Measurements from ENCODE around the gene CCDC106. TPM values are rescaled to one million over a fixed set of nuclear protein-coding genes. Genes with fewer than 3 reads are reported as not detected.
A peak's percentile ranks its signal among the peaks of the same experiment; 100 is the strongest.

The CCDC106 gene
- total RNA-seq, 1 donor from 2014 or later = 11.1 TPM

DNA sequence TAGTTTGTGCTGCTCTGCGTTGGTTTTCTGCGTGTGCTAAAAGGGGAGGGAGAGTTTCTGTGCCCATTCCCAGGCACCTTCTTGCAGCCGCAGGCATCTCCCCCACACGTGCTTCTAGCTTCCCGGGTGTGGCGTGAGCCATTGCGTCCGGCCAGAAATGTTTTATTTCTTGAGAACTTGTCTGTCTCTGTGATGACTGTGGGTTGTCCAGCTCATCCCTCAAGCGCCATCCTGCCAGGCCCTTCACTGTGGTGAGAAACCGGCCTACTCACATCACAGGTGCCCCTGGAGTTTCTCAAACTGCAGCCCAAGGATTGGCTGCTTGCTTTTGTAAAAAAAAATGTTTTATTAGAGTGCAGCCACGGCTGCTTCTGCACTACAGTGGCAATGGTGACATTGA lies 51.2 kb downstream of the CCDC106 start:
- intact Hi-C loops (cut with DNase I) = no loop called here
- no peak overlapping the region for H3K27ac ChIP-seq
- ATAC-seq (no peak), DNase-seq (no peak)
- no peaks in the 10 kb centered on the region for H3K4me1 ChIP-seq
- H3K36me3 ChIP-seq = peaks cover 38% of the 10 kb centered on the region
- H3K27me3 ChIP-seq = no peaks in the 10 kb centered on the region
- no peaks in the 10 kb centered on the region for H3K9me3 ChIP-seq
- no peak overlapping the region for H3K4me3 ChIP-seq
- TF ChIP-seq, protein P1, sequence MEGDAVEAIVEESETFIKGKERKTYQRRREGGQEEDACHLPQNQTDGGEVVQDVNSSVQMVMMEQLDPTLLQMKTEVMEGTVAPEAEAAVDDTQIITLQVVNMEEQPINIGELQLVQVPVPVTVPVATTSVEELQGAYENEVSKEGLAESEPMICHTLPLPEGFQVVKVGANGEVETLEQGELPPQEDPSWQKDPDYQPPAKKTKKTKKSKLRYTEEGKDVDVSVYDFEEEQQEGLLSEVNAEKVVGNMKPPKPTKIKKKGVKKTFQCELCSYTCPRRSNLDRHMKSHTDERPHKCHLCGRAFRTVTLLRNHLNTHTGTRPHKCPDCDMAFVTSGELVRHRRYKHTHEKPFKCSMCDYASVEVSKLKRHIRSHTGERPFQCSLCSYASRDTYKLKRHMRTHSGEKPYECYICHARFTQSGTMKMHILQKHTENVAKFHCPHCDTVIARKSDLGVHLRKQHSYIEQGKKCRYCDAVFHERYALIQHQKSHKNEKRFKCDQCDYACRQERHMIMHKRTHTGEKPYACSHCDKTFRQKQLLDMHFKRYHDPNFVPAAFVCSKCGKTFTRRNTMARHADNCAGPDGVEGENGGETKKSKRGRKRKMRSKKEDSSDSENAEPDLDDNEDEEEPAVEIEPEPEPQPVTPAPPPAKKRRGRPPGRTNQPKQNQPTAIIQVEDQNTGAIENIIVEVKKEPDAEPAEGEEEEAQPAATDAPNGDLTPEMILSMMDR (IDR thresholded peaks at IDR 0.05) = no peak

DNA sequence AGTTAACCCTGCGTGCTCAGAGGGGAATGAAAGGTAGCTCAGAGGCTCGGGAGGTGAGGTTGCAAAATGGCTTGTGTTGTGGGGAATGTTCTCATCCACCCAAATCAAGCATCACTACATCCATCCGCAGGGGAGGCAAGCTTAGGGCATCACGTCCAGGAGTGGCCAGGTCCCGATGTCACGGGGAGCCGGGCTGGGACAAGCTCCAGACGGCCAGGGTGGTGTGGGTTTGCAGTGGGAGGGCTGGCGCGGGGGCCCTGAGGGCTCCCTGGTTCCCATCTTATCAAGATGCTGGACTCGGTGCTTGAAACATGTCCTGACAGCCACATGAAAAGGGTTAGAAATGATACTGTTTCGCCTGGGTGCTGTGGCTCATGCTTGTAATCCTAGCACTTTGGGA lies 52.8 kb downstream of the CCDC106 start:
- Histone ChIP-seq H3K9me3 (no peaks in the 10 kb centered on the region), H3K4me3 (no peak overlapping the region), H3K27ac (no peak overlapping the region), H3K36me3 (peaks cover 22% of the 10 kb centered on the region), H3K4me1 (no peaks in the 10 kb centered on the region), H3K27me3 (no peaks in the 10 kb centered on the region)
- ATAC-seq = no peak
- peak; percentile 52 for DNase-seq
- intact Hi-C loops (cut with DNase I) = no loop called here
- TF ChIP-seq, protein P1 (IDR thresholded peaks at IDR 0.05) = no peak

DNA sequence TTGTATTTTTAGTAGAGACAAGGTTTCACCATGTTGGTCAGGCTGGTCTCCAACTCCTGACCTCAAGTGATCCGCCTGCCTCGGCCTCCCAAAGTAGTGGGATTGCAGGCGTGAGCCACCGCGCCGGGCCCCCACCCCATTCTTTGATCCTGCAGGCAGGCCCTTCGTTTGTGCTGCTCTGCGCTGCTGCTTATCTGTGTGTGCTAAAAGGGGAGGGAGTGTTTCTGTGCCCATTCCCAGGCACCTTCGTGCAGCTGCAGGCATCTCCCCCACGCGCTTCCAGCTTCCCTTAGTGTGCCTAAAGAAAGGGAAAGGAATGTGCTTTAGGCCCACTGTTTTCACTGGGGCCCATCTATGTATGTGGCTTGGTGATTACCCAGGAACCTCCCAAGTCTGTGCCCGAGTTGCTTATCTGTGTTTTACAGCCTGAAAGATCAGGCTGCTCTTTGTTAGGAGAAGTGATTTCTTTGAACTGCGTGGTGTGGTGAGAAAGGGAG lies 54.2 kb downstream of the CCDC106 start:
- no peak for ATAC-seq
- DNase-seq = peak; percentile 38
- TF ChIP-seq, protein P1 (IDR thresholded peaks at IDR 0.05) = no peak
- Histone ChIP-seq H3K27ac (no peak overlapping the region), H3K36me3 (peaks cover 12% of the 10 kb centered on the region), H3K27me3 (no peaks in the 10 kb centered on the region), H3K4me1 (no peaks in the 10 kb centered on the region), H3K4me3 (no peak overlapping the region), H3K9me3 (no peaks in the 10 kb centered on the region)
- intact Hi-C loops (cut with DNase I) = no loop called here

Other genes starting within 250 kb of the CCDC106 start
- 19.5 TPM for gene UBE2S, start 240.4 kb upstream of the CCDC106 start, total RNA-seq
- not detected for gene SHISA7, start 204.9 kb upstream of the CCDC106 start, total RNA-seq
- 25.3 TPM for gene ISOC2, start 186.6 kb upstream of the CCDC106 start, total RNA-seq
- gene C19orf85, start 183.5 kb upstream of the CCDC106 start, total RNA-seq = not detected
- 10.2 TPM for gene ZNF628, start 171.6 kb upstream of the CCDC106 start, total RNA-seq
- gene NAT14, start 163.0 kb upstream of the CCDC106 start, total RNA-seq = 14.7 TPM
- 6.0 TPM for gene SSC5D, start 159.8 kb upstream of the CCDC106 start, total RNA-seq
- gene SBK2, start 111.1 kb upstream of the CCDC106 start, total RNA-seq = not detected
- gene SBK3, start 102.7 kb upstream of the CCDC106 start, total RNA-seq = 1.8 TPM
- gene ZNF579, start 67.4 kb upstream of the CCDC106 start, total RNA-seq = 15.7 TPM
- 14.9 TPM for gene FIZ1, start 48.7 kb upstream of the CCDC106 start, total RNA-seq
- 28.6 TPM for gene ZNF524, start 47.9 kb upstream of the CCDC106 start, total RNA-seq
- 18.4 TPM for gene ZNF865, start 42.6 kb upstream of the CCDC106 start, total RNA-seq
- 9.7 TPM for gene ZNF784, start 23.6 kb upstream of the CCDC106 start, total RNA-seq
- gene ZNF580, start 7.2 kb upstream of the CCDC106 start, total RNA-seq = 30.7 TPM
- 16.4 TPM for gene ZNF581, start 4.6 kb upstream of the CCDC106 start, total RNA-seq
- gene U2AF2, start 6.8 kb downstream of the CCDC106 start, total RNA-seq = 142 TPM
- gene EPN1, start 27.0 kb downstream of the CCDC106 start, total RNA-seq = 117 TPM
- gene NLRP9, start 90.2 kb downstream of the CCDC106 start, total RNA-seq = not detected
- gene RFPL4A, start 110.9 kb downstream of the CCDC106 start, total RNA-seq = not detected
- not detected for gene RFPL4AL1, start 120.9 kb downstream of the CCDC106 start, total RNA-seq
- not detected for gene NLRP11, start 183.8 kb downstream of the CCDC106 start, total RNA-seq
- not detected for gene NLRP4, start 188.3 kb downstream of the CCDC106 start, total RNA-seq